GM12872 (cell line): ENCODE results near the gene INSIG1.

Experiments
- TF ChIP-seq, protein P1 (sequence below): IDR thresholded peaks from 3 replicates; pipeline ENCODE4 v1.5.1; 2011; ENCODE audit warnings: low read depth, mild to moderate bottlenecking, low read length, moderate library complexity; ENCODE audit not compliant: insufficient read depth

The INSIG1 gene

DNA sequence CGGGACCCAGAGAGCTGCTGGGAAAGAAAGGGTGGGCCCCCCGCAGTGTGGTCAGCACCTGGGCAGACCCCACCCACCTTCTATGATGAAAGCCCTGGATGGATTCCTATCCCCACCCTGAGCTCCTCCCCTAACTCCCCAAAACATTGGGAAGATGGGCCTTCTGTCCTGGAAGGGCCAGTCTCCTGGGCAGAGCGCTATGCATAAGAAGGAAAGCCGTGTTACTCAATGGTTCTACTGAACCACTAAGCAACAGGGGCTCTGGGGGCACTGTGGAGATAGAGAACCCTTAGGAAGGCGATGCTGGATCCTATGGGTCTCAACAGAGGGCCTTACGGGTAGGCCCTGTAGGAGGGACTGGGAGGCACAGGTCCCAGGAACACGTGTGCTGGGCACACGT is 30.7 kb upstream of the INSIG1 start:
- TF ChIP-seq, protein P1, sequence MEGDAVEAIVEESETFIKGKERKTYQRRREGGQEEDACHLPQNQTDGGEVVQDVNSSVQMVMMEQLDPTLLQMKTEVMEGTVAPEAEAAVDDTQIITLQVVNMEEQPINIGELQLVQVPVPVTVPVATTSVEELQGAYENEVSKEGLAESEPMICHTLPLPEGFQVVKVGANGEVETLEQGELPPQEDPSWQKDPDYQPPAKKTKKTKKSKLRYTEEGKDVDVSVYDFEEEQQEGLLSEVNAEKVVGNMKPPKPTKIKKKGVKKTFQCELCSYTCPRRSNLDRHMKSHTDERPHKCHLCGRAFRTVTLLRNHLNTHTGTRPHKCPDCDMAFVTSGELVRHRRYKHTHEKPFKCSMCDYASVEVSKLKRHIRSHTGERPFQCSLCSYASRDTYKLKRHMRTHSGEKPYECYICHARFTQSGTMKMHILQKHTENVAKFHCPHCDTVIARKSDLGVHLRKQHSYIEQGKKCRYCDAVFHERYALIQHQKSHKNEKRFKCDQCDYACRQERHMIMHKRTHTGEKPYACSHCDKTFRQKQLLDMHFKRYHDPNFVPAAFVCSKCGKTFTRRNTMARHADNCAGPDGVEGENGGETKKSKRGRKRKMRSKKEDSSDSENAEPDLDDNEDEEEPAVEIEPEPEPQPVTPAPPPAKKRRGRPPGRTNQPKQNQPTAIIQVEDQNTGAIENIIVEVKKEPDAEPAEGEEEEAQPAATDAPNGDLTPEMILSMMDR: no peak

DNA sequence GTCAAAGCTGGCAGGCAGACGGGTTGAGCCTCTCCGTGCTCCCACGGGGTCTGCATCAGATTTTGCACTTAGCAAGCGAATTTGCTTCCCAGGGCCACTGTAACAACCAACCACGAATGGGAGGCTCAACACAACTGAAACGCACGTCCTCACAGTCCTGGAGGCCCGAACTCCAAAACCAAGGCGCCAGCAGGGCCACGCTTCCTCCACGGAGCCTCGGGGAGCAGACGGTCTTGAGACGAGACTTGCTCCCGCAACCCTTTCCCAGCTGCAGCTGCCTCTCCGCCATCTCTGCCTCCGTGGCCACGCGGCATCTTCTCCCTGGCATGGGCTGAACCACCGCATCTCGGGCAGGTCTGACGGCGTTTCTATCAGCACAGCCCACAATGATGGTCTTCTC is 30.2 kb upstream of the INSIG1 start:
- TF ChIP-seq, protein P1: no peak

DNA sequence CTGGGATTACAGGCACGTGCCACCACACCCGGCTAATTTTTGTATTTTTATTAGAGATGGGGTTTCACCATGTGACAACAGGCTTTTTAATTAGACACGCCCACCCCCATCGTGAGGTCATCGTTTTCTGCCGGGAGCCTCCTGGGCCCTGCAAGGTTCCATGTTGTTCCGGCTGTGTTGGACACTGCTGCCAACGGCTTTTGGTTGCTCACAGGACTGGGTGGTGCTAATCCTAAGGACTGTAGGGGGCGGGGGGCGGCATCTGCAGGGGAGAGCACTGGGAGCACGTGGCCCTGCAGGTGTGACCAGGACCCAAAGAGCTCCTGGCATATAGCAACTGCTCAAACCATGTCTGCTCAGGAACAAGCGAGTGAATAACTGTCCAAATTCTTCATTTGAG is 29.5 kb upstream of the INSIG1 start:
- TF ChIP-seq, protein P1: no peak

DNA sequence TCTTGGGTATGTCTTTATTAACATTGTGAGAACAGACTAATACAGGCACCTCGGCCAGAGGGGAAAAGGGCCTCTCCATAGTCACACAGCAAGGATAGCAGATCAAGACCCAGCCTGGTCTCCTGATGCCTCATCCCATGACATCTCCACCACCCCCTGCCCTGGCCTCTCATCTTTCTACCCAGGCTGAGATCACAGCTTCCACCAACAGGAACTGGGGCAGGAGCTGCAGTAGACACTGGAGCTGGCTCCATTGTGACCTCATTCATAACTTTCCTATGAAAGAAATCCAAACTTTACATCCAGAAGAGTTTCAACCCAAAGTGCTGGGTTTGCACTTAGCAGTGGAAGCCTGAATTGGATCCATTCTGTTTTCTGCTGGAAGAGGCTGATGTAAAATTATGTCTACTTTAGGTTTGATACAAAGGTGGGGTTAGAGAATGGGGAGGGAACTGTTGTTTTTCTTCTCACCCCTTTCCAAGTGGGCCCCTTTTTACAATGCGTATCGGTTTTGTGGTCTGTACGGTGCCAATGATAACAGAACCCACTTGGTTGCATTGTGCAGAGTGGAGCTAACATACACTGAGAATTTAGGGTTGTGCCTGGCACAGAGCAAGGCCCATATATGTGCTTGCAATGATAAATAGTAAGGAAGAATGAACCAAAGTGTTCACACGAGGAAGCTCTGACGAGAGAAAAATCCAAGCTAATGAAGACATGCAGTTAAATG is 28.6 kb upstream of the INSIG1 start:
- TF ChIP-seq, protein P1: no peak

DNA sequence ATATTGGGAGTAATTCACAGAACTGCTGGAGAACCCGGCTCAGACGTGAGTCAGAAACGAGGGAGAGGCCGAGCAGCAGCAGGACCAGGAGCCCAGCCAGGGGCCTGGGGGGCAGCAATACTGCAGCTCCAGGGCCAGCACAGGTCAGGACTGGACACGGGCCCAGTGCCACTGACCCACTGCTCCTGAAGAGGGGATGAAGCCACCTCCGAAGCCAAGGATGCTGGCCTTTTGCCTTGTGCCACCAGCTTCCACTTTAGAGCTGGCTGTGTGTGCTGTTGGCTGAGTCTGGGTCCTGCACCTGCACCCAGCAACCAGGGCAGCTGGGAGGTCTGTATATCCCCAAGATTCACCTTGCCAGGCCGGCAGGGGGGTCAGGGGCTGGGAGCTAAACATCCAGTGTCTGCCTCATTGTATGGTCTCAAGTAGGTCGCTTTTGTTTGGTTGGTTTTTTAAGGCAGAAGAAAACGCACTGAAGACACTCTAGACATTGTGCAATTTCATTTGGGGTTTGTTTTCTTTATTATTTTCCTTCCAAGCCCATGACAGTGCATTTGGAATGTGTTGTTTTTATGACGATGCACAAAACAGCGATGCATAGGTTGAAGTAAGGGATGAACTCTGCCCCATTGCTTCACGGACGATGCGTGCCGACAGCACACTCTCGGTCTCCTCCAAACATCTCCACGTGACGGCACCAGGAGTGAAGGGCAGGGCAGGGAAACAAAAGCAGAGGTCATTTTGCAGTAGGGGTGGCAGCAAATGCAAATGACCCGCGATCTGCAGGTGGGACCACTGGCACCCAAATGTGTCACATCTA is 27.7 kb upstream of the INSIG1 start:
- TF ChIP-seq, protein P1: no peak

DNA sequence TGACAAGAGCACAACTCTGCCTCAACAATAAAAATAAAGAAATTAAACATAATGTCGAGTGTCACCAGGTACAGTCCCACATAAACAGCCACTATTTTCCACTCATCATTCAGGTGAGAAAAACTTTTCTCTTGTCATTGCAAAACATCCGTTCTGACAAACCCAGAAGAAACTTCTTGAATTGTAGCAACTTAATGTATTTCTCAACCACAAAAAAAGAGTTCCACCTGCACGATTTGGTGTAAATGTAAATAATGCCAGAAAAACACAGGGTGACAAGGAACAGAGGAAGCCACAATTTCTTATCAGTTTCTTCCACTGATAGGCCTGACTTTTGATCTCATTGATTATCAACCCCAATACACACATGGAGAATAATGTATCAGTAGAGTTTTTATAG is 26.8 kb upstream of the INSIG1 start:
- TF ChIP-seq, protein P1: no peak

DNA sequence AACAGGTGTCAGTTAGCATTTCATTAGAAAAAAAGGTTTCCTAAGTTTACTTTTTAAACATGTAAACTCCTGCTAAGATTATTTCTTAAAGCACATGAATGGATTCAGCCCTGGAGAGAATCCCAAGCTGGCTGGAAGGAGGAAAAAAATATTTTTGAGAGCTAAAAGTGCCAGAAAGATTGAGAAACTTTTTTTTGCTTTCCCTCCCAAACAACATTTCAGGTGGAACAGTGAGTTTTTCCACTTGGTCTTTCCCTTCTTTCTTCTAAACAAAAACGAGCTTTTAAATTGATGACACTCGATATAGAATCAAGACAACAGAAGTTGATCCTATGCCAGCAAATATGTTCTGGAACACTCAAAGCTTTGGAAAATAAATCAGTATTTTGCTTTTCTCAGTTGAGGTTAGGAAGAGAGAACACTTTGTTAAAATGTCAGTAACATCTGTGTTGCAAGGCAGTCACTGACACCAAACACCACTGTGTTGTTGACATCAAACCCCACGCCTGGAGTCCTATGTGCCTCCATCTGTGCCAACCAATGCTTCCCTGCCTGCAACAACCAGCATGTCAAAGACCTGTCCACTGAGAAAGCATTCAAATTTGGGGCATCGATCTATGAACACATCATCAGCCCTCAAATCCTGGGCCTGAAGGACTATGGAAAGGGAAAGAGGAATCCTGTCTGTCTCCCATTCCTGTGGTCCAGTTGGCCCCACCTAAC is 22.9 kb upstream of the INSIG1 start:
- TF ChIP-seq, protein P1: no peak
